ENCODE measurements around the gene PLSCR3. TPM values are rescaled to one million over a fixed set of nuclear protein-coding genes. Genes with fewer than 3 reads are reported as not detected.

Gene PLSCR3
- total RNA-seq, 1 experiment from 2014 or later: 42.7 TPM

DNA sequence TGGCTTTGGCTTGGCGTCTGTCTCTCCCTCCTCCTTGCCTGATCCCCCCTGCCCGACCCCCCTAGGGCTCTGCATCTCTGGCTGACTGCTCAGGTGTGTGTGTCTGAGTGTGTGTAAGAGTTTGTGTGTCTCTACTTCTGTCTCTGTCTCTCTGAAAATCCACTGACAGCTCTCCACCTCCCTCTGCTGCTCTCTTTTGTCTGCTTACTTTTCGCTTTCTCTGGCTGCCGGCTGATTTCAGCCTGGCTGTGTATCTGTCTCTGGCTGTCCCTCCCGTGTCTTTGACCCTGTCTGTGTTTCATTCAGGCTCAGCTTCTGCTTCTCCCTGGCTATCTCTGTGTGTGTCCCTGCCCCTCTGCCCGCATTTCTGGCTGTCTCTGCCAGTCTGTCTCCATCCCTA is 22.0 kb upstream of the PLSCR3 start:
- ATAC-seq: no peak
- no peak overlapping the region for H3K27ac Mint-ChIP-seq
- H3K4me1 Mint-ChIP-seq: peaks cover 26% of the 10 kb centered on the region
- CTCF ChIA-PET: no interaction called here
- no peaks in the 10 kb centered on the region for H3K9me3 Mint-ChIP-seq
- H3K27me3 Mint-ChIP-seq (ENCODE audit: low read depth): no peaks in the 10 kb centered on the region
- DNase-seq (ENCODE audit: low spot score): no peak
- H3K4me3 Mint-ChIP-seq: no peak overlapping the region
- H3K36me3 Mint-ChIP-seq: peaks cover 18% of the 10 kb centered on the region; the same call in 1 of the 2 replicates
- POLR2A ChIA-PET: no interaction called here
- no peak for TF ChIP-seq ESRRA (CRISPR knock-in tag; IDR thresholded peaks at IDR 0.05; ENCODE audit: borderline replicate concordance)
- TF ChIP-seq, protein P1, sequence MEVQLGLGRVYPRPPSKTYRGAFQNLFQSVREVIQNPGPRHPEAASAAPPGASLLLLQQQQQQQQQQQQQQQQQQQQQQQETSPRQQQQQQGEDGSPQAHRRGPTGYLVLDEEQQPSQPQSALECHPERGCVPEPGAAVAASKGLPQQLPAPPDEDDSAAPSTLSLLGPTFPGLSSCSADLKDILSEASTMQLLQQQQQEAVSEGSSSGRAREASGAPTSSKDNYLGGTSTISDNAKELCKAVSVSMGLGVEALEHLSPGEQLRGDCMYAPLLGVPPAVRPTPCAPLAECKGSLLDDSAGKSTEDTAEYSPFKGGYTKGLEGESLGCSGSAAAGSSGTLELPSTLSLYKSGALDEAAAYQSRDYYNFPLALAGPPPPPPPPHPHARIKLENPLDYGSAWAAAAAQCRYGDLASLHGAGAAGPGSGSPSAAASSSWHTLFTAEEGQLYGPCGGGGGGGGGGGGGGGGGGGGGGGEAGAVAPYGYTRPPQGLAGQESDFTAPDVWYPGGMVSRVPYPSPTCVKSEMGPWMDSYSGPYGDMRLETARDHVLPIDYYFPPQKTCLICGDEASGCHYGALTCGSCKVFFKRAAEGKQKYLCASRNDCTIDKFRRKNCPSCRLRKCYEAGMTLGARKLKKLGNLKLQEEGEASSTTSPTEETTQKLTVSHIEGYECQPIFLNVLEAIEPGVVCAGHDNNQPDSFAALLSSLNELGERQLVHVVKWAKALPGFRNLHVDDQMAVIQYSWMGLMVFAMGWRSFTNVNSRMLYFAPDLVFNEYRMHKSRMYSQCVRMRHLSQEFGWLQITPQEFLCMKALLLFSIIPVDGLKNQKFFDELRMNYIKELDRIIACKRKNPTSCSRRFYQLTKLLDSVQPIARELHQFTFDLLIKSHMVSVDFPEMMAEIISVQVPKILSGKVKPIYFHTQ (CRISPR knock-in tag; IDR thresholded peaks at IDR 0.05): no peak
- TF ChIP-seq, protein P2, sequence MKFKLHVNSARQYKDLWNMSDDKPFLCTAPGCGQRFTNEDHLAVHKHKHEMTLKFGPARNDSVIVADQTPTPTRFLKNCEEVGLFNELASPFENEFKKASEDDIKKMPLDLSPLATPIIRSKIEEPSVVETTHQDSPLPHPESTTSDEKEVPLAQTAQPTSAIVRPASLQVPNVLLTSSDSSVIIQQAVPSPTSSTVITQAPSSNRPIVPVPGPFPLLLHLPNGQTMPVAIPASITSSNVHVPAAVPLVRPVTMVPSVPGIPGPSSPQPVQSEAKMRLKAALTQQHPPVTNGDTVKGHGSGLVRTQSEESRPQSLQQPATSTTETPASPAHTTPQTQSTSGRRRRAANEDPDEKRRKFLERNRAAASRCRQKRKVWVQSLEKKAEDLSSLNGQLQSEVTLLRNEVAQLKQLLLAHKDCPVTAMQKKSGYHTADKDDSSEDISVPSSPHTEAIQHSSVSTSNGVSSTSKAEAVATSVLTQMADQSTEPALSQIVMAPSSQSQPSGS (CRISPR knock-in tag; IDR thresholded peaks at IDR 0.05; ENCODE audit: borderline replicate concordance, low read depth): no peak
- TF ChIP-seq, protein P3, sequence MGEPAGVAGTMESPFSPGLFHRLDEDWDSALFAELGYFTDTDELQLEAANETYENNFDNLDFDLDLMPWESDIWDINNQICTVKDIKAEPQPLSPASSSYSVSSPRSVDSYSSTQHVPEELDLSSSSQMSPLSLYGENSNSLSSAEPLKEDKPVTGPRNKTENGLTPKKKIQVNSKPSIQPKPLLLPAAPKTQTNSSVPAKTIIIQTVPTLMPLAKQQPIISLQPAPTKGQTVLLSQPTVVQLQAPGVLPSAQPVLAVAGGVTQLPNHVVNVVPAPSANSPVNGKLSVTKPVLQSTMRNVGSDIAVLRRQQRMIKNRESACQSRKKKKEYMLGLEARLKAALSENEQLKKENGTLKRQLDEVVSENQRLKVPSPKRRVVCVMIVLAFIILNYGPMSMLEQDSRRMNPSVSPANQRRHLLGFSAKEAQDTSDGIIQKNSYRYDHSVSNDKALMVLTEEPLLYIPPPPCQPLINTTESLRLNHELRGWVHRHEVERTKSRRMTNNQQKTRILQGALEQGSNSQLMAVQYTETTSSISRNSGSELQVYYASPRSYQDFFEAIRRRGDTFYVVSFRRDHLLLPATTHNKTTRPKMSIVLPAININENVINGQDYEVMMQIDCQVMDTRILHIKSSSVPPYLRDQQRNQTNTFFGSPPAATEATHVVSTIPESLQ (CRISPR knock-in tag; IDR thresholded peaks at IDR 0.05): no peak
- no peak for TF ChIP-seq NR3C1 (CRISPR knock-in tag; conservative IDR thresholded peaks at IDR 0.05; ENCODE audit: low read depth)
- TF ChIP-seq, protein P4, sequence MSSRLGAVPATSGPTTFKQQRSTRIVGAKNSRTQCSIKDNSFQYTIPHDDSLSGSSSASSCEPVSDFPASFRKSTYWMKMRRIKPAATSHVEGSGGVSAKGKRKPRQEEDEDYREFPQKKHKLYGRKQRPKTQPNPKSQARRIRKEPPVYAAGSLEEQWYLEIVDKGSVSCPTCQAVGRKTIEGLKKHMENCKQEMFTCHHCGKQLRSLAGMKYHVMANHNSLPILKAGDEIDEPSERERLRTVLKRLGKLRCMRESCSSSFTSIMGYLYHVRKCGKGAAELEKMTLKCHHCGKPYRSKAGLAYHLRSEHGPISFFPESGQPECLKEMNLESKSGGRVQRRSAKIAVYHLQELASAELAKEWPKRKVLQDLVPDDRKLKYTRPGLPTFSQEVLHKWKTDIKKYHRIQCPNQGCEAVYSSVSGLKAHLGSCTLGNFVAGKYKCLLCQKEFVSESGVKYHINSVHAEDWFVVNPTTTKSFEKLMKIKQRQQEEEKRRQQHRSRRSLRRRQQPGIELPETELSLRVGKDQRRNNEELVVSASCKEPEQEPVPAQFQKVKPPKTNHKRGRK (CRISPR knock-in tag; IDR thresholded peaks at IDR 0.05; ENCODE audit: borderline replicate concordance): no peak
- TF ChIP-seq MXD4 (CRISPR knock-in tag; IDR thresholded peaks at IDR 0.05; ENCODE audit: borderline replicate concordance): no peak
- no peak for TF ChIP-seq ZNF423 (CRISPR knock-in tag; IDR thresholded peaks at IDR 0.05)
- no peak for TF ChIP-seq NFATC4 (CRISPR knock-in tag; IDR thresholded peaks at IDR 0.05)
- TF ChIP-seq SMAD3 (CRISPR knock-in tag; IDR thresholded peaks at IDR 0.05; ENCODE audit: borderline replicate concordance): no peak

DNA sequence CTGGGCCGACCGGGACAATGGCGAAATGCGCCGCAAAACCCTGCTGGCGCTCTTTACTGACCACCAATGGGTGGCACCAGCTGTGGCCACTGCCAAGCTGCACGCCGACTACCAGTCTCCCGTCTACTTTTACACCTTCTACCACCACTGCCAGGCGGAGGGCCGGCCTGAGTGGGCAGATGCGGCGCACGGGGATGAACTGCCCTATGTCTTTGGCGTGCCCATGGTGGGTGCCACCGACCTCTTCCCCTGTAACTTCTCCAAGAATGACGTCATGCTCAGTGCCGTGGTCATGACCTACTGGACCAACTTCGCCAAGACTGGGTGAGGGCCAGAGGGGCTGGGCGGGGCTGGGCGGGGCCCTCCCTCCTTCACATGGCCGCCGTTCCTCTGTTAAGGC is 21.5 kb upstream of the PLSCR3 start:
- Mint-ChIP-seq H3K36me3 (peaks cover 18% of the 10 kb centered on the region; the same call in 1 of the 2 replicates), H3K27me3 (ENCODE audit: low read depth) (no peaks in the 10 kb centered on the region)

More for the DNA sequence above, 21.5 kb upstream of the PLSCR3 start:
- ChIA-PET CTCF (no interaction called here), POLR2A (no interaction called here)
- no peak overlapping the region for H3K4me3 Mint-ChIP-seq
- no peak overlapping the region for H3K27ac Mint-ChIP-seq
- TF ChIP-seq, protein P3 (CRISPR knock-in tag; IDR thresholded peaks at IDR 0.05): no peak
- TF ChIP-seq ZNF416 (CRISPR knock-in tag; IDR thresholded peaks at IDR 0.05) (no peak), ESRRA (CRISPR knock-in tag; IDR thresholded peaks at IDR 0.05; ENCODE audit: borderline replicate concordance) (no peak), TCF7 (CRISPR knock-in tag; IDR thresholded peaks at IDR 0.05; ENCODE audit: low read depth) (no peak), TP53 (CRISPR knock-in tag; IDR thresholded peaks at IDR 0.05) (no peak), MYBL2 (CRISPR knock-in tag; IDR thresholded peaks at IDR 0.05) (no peak), NFE2L1 (CRISPR knock-in tag; IDR thresholded peaks at IDR 0.05) (no peak), TEAD1 (CRISPR knock-in tag; IDR thresholded peaks at IDR 0.05) (no peak), SOX15 (CRISPR knock-in tag; IDR thresholded peaks at IDR 0.05) (no peak)
- no peak for DNase-seq (ENCODE audit: low spot score)
- no peaks in the 10 kb centered on the region for H3K9me3 Mint-ChIP-seq
- ATAC-seq: no peak
- peaks cover 24% of the 10 kb centered on the region for H3K4me1 Mint-ChIP-seq

Data from WTC11 (cell line).